Measurements from ENCODE around the gene DROSHA. TPM values are rescaled to one million over a fixed set of nuclear protein-coding genes. Genes with fewer than 3 reads are reported as not detected.

The DROSHA gene
- total RNA-seq, 1 experiment from 2014 or later = 73.5 TPM

DNA sequence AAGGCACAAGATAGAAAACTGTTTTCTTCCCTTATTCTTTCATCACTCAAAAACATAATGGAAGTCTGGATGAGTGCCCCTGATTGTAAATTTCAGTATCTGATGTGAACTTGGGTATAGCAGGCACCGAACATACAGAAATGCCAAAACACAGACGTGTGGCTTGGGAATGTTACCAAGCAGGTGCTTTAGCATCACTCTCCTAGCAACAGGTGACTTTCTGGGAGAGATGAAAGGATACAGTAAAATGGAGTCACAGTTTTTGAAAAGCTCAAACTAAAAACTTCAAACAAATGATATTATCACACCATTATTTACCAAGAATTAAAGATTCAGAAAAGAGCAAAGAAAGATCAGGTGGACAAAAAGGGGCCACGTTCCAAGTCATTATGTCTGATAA lies 130.2 kb downstream of the DROSHA start (continued):
- TF ChIP-seq RAD21 (IDR thresholded peaks at IDR 0.05; ENCODE audit: low read depth) (no peak), CTCF (IDR thresholded peaks at IDR 0.05 in 2 of 3, conservative IDR thresholded peaks at IDR 0.05 in 1 of 3; ENCODE audit: borderline replicate concordance in 1 of 3, insufficient read depth in 1 of 3, low read depth in 2 of 3, low read length in 2 of 3) (no peak)

DNA sequence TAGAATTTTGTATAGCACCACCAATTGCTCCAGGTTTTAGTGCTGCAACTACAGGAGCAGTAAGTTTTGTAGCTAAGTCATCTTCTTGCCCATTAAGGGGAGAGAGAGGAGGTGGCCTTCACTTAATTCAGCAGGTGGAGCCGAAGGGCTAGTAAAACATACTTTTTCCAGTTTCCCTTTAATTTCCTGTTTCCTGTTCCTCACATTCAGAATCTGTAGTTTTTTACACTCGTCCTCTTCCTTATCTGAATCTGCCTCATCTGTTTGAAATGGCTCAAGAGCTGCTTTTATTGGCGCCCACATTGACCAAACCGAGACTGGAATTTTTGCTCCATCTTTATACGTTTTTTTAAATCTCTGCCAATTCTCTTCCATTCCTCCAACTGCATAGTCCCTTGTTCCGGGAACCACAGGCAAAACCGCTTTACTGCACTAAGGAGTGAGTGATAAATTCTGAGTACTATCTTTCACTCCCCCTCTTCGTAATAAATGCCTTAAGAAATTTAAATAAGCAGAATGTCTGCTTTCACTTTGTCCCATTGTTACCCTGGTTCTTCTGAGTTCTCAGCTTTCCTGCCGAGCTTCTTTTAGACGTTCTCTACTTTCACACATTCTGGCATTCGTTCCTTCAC lies 133.9 kb downstream of the DROSHA start:
- ChIA-PET POLR2A (no interaction called here), CTCF (no interaction called here), RAD21 (ENCODE audit: low non-redundant PET in 1 of 2, low total read pairs in 2 of 2, uncharacterized antibody in 2 of 2, unreplicated experiment in 2 of 2) (no interaction called here)
- Histone ChIP-seq H3K4me3 (replicated peaks in 1 of 2; ENCODE audit: low read depth in 1 of 2, low read length in 2 of 2) (no peak overlapping the region), H3K27ac (ENCODE audit: low read depth, low read length) (no peak overlapping the region), H3K36me3 (ENCODE audit: control insufficient read depth in 1 of 2, insufficient read depth in 2 of 2, low read length in 2 of 2) (peaks cover 4 to 7% of the 10 kb centered on the region in 2 experiments; a peak in 2 of 4 replicates), H3K4me2 (ENCODE audit: low read length) (no peak overlapping the region), H3K9me2 (ENCODE audit: insufficient read depth) (no peaks in the 10 kb centered on the region), H4K20me1 (ENCODE audit: insufficient read depth) (no peaks in the 10 kb centered on the region), H3K4me1 (ENCODE audit: control insufficient read depth in 1 of 2, insufficient read depth in 2 of 2, low read length in 2 of 2) (no peaks in the 10 kb centered on the region), H3K27me3 (ENCODE audit: insufficient read depth, low read length) (no peaks in the 10 kb centered on the region), H2AFZ (ENCODE audit: low read depth, low read length, poor library complexity, severe bottlenecking) (no peak overlapping the region), H3K9me3 (ENCODE audit: control insufficient read depth in 1 of 2, insufficient read depth in 1 of 2, low read depth in 1 of 2, low read length in 2 of 2) (no peaks in the 10 kb centered on the region), H3K79me2 (ENCODE audit: insufficient read depth, low read length) (no peaks in the 10 kb centered on the region), H3K9ac (ENCODE audit: low read length) (no peak overlapping the region)
- ATAC-seq = no peak
- TF ChIP-seq YY1 (IDR thresholded peaks at IDR 0.05; ENCODE audit: extremely low read depth, insufficient replicate concordance, low read depth, low read length) = no peak
- TF ChIP-seq JUND (IDR thresholded peaks at IDR 0.05) = no peak
- no peak for TF ChIP-seq ZBTB33 (IDR thresholded peaks at IDR 0.05; ENCODE audit: extremely low read depth, insufficient replicate concordance, low read length)
- no peak for TF ChIP-seq MAX (IDR thresholded peaks at IDR 0.05)
- no peak for TF ChIP-seq ZNF274 (IDR thresholded peaks at IDR 0.05; ENCODE audit: low read depth, low read length)
- TF ChIP-seq, protein P1, sequence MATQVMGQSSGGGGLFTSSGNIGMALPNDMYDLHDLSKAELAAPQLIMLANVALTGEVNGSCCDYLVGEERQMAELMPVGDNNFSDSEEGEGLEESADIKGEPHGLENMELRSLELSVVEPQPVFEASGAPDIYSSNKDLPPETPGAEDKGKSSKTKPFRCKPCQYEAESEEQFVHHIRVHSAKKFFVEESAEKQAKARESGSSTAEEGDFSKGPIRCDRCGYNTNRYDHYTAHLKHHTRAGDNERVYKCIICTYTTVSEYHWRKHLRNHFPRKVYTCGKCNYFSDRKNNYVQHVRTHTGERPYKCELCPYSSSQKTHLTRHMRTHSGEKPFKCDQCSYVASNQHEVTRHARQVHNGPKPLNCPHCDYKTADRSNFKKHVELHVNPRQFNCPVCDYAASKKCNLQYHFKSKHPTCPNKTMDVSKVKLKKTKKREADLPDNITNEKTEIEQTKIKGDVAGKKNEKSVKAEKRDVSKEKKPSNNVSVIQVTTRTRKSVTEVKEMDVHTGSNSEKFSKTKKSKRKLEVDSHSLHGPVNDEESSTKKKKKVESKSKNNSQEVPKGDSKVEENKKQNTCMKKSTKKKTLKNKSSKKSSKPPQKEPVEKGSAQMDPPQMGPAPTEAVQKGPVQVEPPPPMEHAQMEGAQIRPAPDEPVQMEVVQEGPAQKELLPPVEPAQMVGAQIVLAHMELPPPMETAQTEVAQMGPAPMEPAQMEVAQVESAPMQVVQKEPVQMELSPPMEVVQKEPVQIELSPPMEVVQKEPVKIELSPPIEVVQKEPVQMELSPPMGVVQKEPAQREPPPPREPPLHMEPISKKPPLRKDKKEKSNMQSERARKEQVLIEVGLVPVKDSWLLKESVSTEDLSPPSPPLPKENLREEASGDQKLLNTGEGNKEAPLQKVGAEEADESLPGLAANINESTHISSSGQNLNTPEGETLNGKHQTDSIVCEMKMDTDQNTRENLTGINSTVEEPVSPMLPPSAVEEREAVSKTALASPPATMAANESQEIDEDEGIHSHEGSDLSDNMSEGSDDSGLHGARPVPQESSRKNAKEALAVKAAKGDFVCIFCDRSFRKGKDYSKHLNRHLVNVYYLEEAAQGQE (IDR thresholded peaks at IDR 0.05; ENCODE audit: low read depth) = no peak
- TF ChIP-seq ELF1 (IDR thresholded peaks at IDR 0.05; ENCODE audit: borderline replicate concordance, low read depth) = no peak
- intact Hi-C loops (cut with micrococcal nuclease) = no loop called here
- no peak for DNase-seq (ENCODE audit: low read depth, low spot score)
- BruUV-seq (replicated peaks) = TSS peak; percentile 29
